Stomach (tissue), 19 donors: ENCODE data around the gene CDC14A. TPM values are rescaled to one million over a fixed set of nuclear protein-coding genes. Genes with fewer than 3 reads are reported as not detected.

Experiments
- DNase-seq, 2 donors: peaks; one replicate each; pipeline versions ENCODE4 v3.0.0 to v3.0.0-alpha.2; 2013 to 2019
- H3K27ac ChIP-seq, 5 donors: fragments of 200-600 bp in 4 of 5; sonication (generic) in 4 of 5; one replicate each; pipeline ENCODE4 v1.5.1; 2013 to 2019; ENCODE audit warnings: mild to moderate bottlenecking in 1 of 5, moderate library complexity in 1 of 5
- H3K27me3 ChIP-seq, 3 donors: fragments of 200-600 bp; sonication (generic); one replicate each; pipeline ENCODE4 v1.5.1; 2017 to 2019; ENCODE audit warnings: mixed run types in 1 of 3
- H3K36me3 ChIP-seq, 4 donors: fragments of 200-600 bp; sonication (generic); 1 replicate in 3 of 4; 2 replicates in 1 of 4; pipeline ENCODE4 v1.5.1; 2016 to 2019
- H3K4me1 ChIP-seq, 4 donors: fragments of 200-600 bp; sonication (generic); one replicate each; pipeline ENCODE4 v1.5.1; 2016 to 2019
- H3K4me3 ChIP-seq, 4 donors: fragments of 200-600 bp; sonication (generic) in 3 of 4; one replicate each; pipeline ENCODE4 v1.5.1; 2016 to 2019; ENCODE audit warnings: mild to moderate bottlenecking in 1 of 4
- H3K9me3 ChIP-seq, 4 donors: fragments of 200-600 bp; sonication (generic); one replicate each; pipeline ENCODE4 v1.5.1; 2016 to 2019
- EP300 ChIP-seq: sonication (generic); formaldehyde crosslinking; IDR thresholded peaks from one replicate; pipeline ENCODE4 v1.6.1; 2017; ENCODE audit warnings: antibody characterized with exemption
- POLR2A ChIP-seq, 4 donors: fragments of 450-650 bp; IDR thresholded peaks; one replicate each; pipeline ENCODE4 v1.6.1; 2016; ENCODE audit warnings: antibody characterized with exemption in 4 of 4, control low read depth in 2 of 4, mild to moderate bottlenecking in 1 of 4, moderate library complexity in 1 of 4
- POLR2AphosphoS5 ChIP-seq, 3 donors: sonication (generic); formaldehyde crosslinking; IDR thresholded peaks; one replicate each; pipeline ENCODE4 v1.6.1; 2016; ENCODE audit warnings: antibody characterized with exemption in 3 of 3
- WGBS, 5 donors: extraction: QIAGEN DNeasy Blood & Tissue Kit in 3 of 5; methylation state at CpG; one replicate each; pipeline versions ENCODE4 v1.1.5 to v1.1.7; 2013 to 2018; 5-methylcytosine and 5-hydroxymethylcytosine counted together
- intact Hi-C: fragments of 100-400 bp; cut with DNase I; formaldehyde crosslinking; loops from one replicate; pipeline ENCODE4 v1.15.1; 2023; ENCODE audit warnings: low total_unique reads
- long read RNA-seq, 10 donors: transcript quantifications; one replicate each; lab custom pipeline, GENCODE V29; 2026
- polyA plus RNA-seq, 3 donors: library from polyadenylated mRNA; stranded (reverse); fragments of 200-250 nt; gene quantifications; one replicate each; pipeline ENCODE4 v1.2.3, GENCODE V29; 2013
- total RNA-seq, 5 donors: library from RNA; depleted of rRNA; stranded (reverse); fragments of >200 nt; gene quantifications; one replicate each; pipeline versions ENCODE4 v1.1.0 to v1.2.3, GENCODE V29; 2014 to 2016
- TF ChIP-seq, protein P1 (sequence below), 7 experiments: fragments of 450-650 bp in 4 of 7; fragments of 200-600 bp in 3 of 7; sonication (generic) in 3 of 7; IDR thresholded peaks; one replicate each; pipeline ENCODE4 v1.5.1; 2016 to 2019; ENCODE audit warnings: antibody characterized with exemption in 7 of 7, control low read depth in 2 of 7, mild to moderate bottlenecking in 1 of 7
- donor health status: healthy with polysubstance abuse.
- donor health status: Bipolar disorder and iron deficiency.
- donor health status: healthy.

The CDC14A gene, protein sequence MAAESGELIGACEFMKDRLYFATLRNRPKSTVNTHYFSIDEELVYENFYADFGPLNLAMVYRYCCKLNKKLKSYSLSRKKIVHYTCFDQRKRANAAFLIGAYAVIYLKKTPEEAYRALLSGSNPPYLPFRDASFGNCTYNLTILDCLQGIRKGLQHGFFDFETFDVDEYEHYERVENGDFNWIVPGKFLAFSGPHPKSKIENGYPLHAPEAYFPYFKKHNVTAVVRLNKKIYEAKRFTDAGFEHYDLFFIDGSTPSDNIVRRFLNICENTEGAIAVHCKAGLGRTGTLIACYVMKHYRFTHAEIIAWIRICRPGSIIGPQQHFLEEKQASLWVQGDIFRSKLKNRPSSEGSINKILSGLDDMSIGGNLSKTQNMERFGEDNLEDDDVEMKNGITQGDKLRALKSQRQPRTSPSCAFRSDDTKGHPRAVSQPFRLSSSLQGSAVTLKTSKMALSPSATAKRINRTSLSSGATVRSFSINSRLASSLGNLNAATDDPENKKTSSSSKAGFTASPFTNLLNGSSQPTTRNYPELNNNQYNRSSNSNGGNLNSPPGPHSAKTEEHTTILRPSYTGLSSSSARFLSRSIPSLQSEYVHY
- total RNA-seq (10 to 100 TPM in 4 of 5 donors, 1 to 10 TPM in 1; 9.4 to 31.0 (median 27.2) TPM), polyA plus RNA-seq (1 to 10 TPM; 2.1 to 6.0 (median 3.7) TPM)
- long read RNA-seq, donor 1, result 0 reads
- long read RNA-seq, donor 2, full-length matches to known transcripts, result 2 of 2 reads
- long read RNA-seq, donor 2, partial matches to known transcripts, result 0 of 2 reads
- long read RNA-seq, donor 2, other reads (novel, unspliced or antisense), result 0 of 2 reads
- long read RNA-seq, donor 3, result 0 reads
- long read RNA-seq, donor 4, result 0 reads
- long read RNA-seq, donor 5, partial matches to known transcripts, result 0 of 1 reads
- long read RNA-seq, donor 5, other reads (novel, unspliced or antisense), result 0 of 1 reads
- long read RNA-seq, donor 6, result 0 reads
- long read RNA-seq, donor 7, result 0 reads
- long read RNA-seq, donor 8, result 0 reads
- long read RNA-seq, donor 9, partial matches to known transcripts, result 0 of 1 reads
- long read RNA-seq, donor 9, other reads (novel, unspliced or antisense), result 0 of 1 reads
- long read RNA-seq, donor 10, partial matches to known transcripts, result 0 of 1 reads
- long read RNA-seq, donor 10, other reads (novel, unspliced or antisense), result 0 of 1 reads

DNA sequence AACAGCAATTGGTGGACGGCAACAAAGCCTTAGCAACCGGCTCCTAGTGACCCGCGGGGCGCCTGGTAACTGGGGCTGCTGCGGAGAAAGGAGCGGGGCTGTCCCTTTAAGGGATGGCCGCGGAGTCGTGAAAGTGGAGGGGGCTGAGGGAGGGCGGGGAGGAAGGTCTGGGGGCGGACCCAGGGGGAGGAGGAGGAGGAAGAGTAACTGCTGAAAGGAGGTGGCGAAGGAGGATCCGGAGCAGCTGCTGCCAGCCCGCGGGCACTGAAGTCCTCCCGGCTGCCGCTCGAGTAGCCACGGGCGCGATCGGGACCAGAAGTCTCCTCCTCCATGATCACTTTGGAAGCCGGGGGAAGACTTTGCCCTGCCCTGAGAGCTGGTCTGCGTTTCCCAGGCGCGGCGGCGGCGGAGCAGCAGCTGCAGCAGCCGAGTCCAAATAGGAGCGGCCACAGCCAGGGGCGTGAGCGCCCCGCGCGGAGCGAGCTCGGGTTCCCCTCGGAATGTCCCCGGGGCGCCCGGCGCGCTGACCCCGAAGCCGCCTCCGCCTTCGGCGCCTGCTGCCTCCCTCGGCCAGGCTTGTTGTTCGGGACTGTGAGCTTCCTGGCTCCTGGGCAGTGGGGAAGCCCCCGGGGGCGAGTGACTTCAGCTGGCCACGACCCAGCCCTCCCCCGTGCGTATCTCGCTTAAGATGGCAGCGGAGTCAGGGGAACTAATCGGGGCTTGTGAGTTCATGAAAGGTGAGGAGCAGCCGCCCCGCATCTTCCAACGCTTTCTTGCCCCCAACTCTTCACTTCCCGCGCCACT is at the start of gene CDC14A:
TSS of gene CDC14A (plus strand) at position 240 of the 804 bp plus-strand sequence. CDS start at position 689, 449 bp downstream.
- Histone ChIP-seq H3K4me3 (peak within 1 kb of the TSS; percentile 80 to 92 (median 88)), H3K4me1 (peaks cover 14 to 50% (median 29%) of the 10 kb centered on the region in 4 donors), H3K9me3 (no peaks in the 10 kb centered on the region), H3K36me3 (no peaks in the 10 kb centered on the region), H3K27ac (peak within 1 kb of the TSS; percentile 88 to 98 (median 92)), H3K27me3 (no peaks in the 10 kb centered on the region)
- DNase-seq, result peak; percentile 92 to 97
- 0% methylated on average over 24 to 65 of the region's 65 CpGs for WGBS, 5 donors
- TF ChIP-seq, protein P1, sequence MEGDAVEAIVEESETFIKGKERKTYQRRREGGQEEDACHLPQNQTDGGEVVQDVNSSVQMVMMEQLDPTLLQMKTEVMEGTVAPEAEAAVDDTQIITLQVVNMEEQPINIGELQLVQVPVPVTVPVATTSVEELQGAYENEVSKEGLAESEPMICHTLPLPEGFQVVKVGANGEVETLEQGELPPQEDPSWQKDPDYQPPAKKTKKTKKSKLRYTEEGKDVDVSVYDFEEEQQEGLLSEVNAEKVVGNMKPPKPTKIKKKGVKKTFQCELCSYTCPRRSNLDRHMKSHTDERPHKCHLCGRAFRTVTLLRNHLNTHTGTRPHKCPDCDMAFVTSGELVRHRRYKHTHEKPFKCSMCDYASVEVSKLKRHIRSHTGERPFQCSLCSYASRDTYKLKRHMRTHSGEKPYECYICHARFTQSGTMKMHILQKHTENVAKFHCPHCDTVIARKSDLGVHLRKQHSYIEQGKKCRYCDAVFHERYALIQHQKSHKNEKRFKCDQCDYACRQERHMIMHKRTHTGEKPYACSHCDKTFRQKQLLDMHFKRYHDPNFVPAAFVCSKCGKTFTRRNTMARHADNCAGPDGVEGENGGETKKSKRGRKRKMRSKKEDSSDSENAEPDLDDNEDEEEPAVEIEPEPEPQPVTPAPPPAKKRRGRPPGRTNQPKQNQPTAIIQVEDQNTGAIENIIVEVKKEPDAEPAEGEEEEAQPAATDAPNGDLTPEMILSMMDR (IDR thresholded peaks at IDR 0.05), result no peak
- peak in 2 of 4 donors; percentile 65 to 70 for TF ChIP-seq POLR2A (IDR thresholded peaks at IDR 0.05)
- TF ChIP-seq POLR2AphosphoS5 (IDR thresholded peaks at IDR 0.05), result peak in 2 of 3 donors; percentile 83 to 93
- no peak for TF ChIP-seq EP300
- intact Hi-C loops, result no loop called here

DNA sequence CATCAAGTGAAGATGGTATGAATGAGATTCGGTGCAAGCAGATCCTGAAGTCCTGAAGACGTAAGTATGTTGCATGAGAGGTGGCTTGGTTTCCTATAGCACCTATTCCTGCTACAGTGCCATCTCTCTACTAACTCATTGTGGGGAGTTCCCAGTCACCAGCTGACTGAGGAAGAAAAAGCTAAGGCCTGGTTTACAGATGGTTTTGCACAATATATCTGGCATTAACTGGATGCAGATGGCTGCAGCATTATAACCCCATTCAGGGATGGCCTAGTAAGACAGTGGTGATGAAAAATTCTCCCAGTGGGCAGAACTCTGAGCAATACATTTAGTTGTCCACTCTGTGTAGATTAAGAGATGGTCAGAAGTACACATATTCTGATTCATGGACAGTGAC is 49.6 kb upstream of the CDC14A start:
- no peaks in the 10 kb centered on the region for H3K27me3 ChIP-seq
- H3K4me1 ChIP-seq, result peaks cover 0 to 9% (median 6%) of the 10 kb centered on the region in 4 donors
- DNase-seq, result no peak
- TF ChIP-seq POLR2AphosphoS5 (IDR thresholded peaks at IDR 0.05), result no peak
- no peak for TF ChIP-seq POLR2A (IDR thresholded peaks at IDR 0.05)
- TF ChIP-seq, protein P1 (IDR thresholded peaks at IDR 0.05), result no peak
- no peak for TF ChIP-seq EP300
- no peak overlapping the region for H3K27ac ChIP-seq
- 93 to 98% (median 96%) methylated on average over 2 of the region's 2 CpGs for WGBS, 5 donors
- H3K9me3 ChIP-seq, result no peaks in the 10 kb centered on the region
- intact Hi-C loops, result no loop called here
- no peak overlapping the region for H3K4me3 ChIP-seq
- H3K36me3 ChIP-seq, result no peaks in the 10 kb centered on the region

DNA sequence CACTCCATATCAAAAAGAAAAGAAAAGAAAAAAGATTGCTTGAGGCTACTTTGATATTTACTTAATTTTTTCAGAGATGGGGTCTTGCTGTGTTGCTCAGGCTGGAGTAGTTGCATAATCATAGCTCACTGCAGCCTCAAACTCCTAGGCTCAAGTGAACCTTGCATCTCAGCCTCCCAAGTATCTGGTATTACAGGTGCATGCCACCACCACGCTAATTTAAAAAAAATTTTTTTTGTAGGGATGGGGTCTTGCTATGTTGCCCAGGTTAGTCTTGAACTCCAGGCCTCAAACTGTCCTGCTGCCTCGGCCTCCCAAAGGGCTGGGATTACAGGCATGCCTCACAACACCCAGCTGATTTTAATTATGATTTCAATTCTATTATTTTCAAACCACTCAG is 48.1 kb upstream of the CDC14A start:
- H3K27ac ChIP-seq, result no peak overlapping the region
- intact Hi-C loops, result no loop called here
- TF ChIP-seq POLR2AphosphoS5 (IDR thresholded peaks at IDR 0.05) (no peak), POLR2A (IDR thresholded peaks at IDR 0.05) (no peak), EP300 (no peak)
- TF ChIP-seq, protein P1 (IDR thresholded peaks at IDR 0.05), result no peak
- no peak for DNase-seq
- H3K36me3 ChIP-seq, result no peaks in the 10 kb centered on the region
- no peaks in the 10 kb centered on the region for H3K27me3 ChIP-seq
- WGBS, 5 donors, result 89 to 98% (median 93%) methylated on average over 2 of the region's 2 CpGs
- H3K4me1 ChIP-seq, result peaks cover 0 to 8% (median 5%) of the 10 kb centered on the region in 4 donors
- no peaks in the 10 kb centered on the region for H3K9me3 ChIP-seq
- H3K4me3 ChIP-seq, result no peak overlapping the region
